ENCODE data around the gene KIF22.
"Not testable (repeated sequence)": the region's sequence is repeated elsewhere in the genome, so short reads cannot be mapped to it uniquely, and the experiment has no call there.

GRCh38 chr16:29833219-29833618 is 42.7 kb downstream of the KIF22 start:
- TF ChIP-seq, protein P1, sequence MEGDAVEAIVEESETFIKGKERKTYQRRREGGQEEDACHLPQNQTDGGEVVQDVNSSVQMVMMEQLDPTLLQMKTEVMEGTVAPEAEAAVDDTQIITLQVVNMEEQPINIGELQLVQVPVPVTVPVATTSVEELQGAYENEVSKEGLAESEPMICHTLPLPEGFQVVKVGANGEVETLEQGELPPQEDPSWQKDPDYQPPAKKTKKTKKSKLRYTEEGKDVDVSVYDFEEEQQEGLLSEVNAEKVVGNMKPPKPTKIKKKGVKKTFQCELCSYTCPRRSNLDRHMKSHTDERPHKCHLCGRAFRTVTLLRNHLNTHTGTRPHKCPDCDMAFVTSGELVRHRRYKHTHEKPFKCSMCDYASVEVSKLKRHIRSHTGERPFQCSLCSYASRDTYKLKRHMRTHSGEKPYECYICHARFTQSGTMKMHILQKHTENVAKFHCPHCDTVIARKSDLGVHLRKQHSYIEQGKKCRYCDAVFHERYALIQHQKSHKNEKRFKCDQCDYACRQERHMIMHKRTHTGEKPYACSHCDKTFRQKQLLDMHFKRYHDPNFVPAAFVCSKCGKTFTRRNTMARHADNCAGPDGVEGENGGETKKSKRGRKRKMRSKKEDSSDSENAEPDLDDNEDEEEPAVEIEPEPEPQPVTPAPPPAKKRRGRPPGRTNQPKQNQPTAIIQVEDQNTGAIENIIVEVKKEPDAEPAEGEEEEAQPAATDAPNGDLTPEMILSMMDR (conservative IDR thresholded peaks at IDR 0.05 in 1 of 2, IDR thresholded peaks at IDR 0.05 in 1 of 2; ENCODE audit: low read depth in 1 of 2, low read length in 2 of 2) = not testable (repeated sequence)
- TF ChIP-seq EZH2 (IDR thresholded peaks at IDR 0.05; ENCODE audit: low read length, missing control alignments) = not testable (repeated sequence)

Measured in fibroblast of lung (primary cell).